22Rv1 (cell line): ENCODE measurements around the gene NHEJ1.

Experiments
- CTCF ChIP-seq: fragments of 450-650 bp; IDR thresholded peaks from 2 replicates; pipeline ENCODE4 v1.5.1; 2017; ENCODE audit warnings: mild to moderate bottlenecking
- ZFX ChIP-seq: fragments of 450-650 bp; IDR thresholded peaks from 2 replicates; pipeline ENCODE4 v1.6.1; 2017; ENCODE audit warnings: antibody characterized with exemption, borderline replicate concordance

DNA sequence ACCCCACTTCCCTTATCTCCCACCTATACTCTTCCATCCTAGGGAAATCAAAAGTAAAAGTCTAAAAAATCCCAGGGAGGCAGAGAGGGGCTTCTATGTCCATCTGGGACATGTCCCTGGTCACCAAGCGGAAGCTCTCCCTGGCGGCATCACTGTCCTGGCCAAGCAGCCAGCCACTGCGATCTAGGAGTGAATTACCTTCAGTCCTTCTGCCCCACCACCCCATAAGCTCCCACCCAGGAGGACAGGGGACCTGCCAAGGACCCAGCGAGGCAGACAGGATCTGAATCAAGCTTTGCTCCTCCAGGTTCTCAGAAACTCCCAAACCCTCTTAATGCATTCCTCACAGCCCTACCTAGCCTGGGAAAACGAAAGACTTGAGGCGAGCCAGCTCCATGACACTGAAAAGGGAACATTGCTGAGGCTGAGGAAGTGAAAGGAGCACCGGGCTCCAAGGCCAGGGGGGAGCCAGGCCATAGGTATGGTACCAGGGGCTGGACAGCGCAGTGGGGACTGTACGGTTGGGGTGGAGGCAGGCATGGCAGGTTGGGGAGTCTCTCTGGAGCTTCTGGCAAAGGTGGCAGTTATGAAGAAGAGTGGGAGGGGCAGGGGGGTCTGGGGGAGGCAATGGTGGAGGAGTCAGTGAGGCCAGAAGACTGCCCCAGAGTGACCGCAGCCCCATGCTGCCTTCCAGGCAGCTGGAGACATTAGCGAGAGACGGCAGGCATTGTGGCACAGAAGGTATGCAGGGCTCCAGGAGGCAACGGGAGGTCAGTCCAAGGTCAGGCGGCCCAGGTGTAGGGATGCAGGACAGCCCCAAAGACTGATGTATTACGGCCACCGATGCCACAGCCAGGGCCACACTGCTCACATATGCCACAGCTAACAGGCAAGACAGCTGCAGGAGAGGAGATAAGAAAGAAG, 11.9 kb upstream of the NHEJ1 start:
- no peak for TF ChIP-seq CTCF
- no peak for TF ChIP-seq ZFX
